ENCODE data around the gene FRMD8.

The FRMD8 gene

GRCh38 chr11:65432686-65433582 lies 46.5 kb downstream of the FRMD8 start:
- H3K4me3 ChIP-seq (replicated peaks; ENCODE audit: low read depth, low read length), result no peak overlapping the region
- TF ChIP-seq CTCF (IDR thresholded peaks at IDR 0.05; ENCODE audit: low read depth, low read length, missing control alignments), result no peak
- DNase-seq (ENCODE audit: extremely low read depth, low read depth), result no peak

- DNase-seq (ENCODE audit: extremely low read depth, low read depth), result no peak
- TF ChIP-seq CTCF (IDR thresholded peaks at IDR 0.05; ENCODE audit: low read depth, low read length, missing control alignments), result no peak
- no peak overlapping the region for H3K4me3 ChIP-seq (replicated peaks; ENCODE audit: low read depth, low read length)
Observed at GRCh38 chr11:65433657-65434056, 47.2 kb downstream of the FRMD8 start.

- no peak overlapping the region for H3K4me3 ChIP-seq (replicated peaks; ENCODE audit: low read depth, low read length)
- no peak for TF ChIP-seq CTCF (IDR thresholded peaks at IDR 0.05; ENCODE audit: low read depth, low read length, missing control alignments)
- no peak for DNase-seq (ENCODE audit: extremely low read depth, low read depth)
Observed at GRCh38 chr11:65434057-65434666, 47.7 kb downstream of the FRMD8 start.

GRCh38 chr11:65434667-65435410 lies 48.4 kb downstream of the FRMD8 start:
- H3K4me3 ChIP-seq (replicated peaks; ENCODE audit: low read depth, low read length), result no peak overlapping the region
- DNase-seq (ENCODE audit: extremely low read depth, low read depth), result no peak
- TF ChIP-seq CTCF (IDR thresholded peaks at IDR 0.05; ENCODE audit: low read depth, low read length, missing control alignments), result no peak

- DNase-seq (ENCODE audit: extremely low read depth, low read depth), result no peak
- TF ChIP-seq CTCF (IDR thresholded peaks at IDR 0.05; ENCODE audit: low read depth, low read length, missing control alignments), result no peak
- no peak overlapping the region for H3K4me3 ChIP-seq (replicated peaks; ENCODE audit: low read depth, low read length)
Observed at GRCh38 chr11:65435411-65435931, 49.0 kb downstream of the FRMD8 start.

- no peak overlapping the region for H3K4me3 ChIP-seq (replicated peaks; ENCODE audit: low read depth, low read length)
- TF ChIP-seq CTCF (IDR thresholded peaks at IDR 0.05; ENCODE audit: low read depth, low read length, missing control alignments), result no peak
Observed at GRCh38 chr11:65435981-65436411, 49.6 kb downstream of the FRMD8 start.

More at GRCh38 chr11:65435981-65436411, 49.6 kb downstream of the FRMD8 start:
- DNase-seq (ENCODE audit: extremely low read depth, low read depth), result no peak
